CD4-positive, alpha-beta T cell treated with Interleukin-6 for 4 hours (primary cell): ENCODE measurements around the gene MAGIX.
"Not testable (repeated sequence)": the region's sequence is repeated elsewhere in the genome, so short reads cannot be mapped to it uniquely, and the experiment has no call there.

Experiments used
- DNase-seq: peaks from one replicate; pipeline ENCODE4 v3.0.0-alpha.2; 2020; ENCODE audit warnings: mixed read lengths

The MAGIX gene

DNA sequence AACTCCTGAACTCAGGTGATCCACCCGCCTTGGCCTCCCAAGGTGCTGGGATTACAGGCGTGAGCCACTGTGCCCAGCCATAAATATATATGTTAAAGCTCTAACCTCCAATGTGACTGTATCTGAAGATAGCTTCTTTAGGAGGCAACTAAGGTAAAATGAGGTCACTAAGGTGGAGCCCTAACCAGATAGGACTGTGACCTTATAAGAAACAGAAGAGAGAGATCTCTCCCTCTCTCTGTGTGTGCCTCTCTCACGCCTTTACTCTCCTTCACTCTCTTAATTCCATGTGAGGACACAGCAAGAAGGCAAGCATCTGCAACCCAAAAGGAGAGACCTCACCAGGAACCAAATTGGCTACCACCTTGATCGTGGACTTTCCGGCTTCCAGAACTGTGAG, 926 bp upstream of the MAGIX start:
- DNase-seq, result no peak

DNA sequence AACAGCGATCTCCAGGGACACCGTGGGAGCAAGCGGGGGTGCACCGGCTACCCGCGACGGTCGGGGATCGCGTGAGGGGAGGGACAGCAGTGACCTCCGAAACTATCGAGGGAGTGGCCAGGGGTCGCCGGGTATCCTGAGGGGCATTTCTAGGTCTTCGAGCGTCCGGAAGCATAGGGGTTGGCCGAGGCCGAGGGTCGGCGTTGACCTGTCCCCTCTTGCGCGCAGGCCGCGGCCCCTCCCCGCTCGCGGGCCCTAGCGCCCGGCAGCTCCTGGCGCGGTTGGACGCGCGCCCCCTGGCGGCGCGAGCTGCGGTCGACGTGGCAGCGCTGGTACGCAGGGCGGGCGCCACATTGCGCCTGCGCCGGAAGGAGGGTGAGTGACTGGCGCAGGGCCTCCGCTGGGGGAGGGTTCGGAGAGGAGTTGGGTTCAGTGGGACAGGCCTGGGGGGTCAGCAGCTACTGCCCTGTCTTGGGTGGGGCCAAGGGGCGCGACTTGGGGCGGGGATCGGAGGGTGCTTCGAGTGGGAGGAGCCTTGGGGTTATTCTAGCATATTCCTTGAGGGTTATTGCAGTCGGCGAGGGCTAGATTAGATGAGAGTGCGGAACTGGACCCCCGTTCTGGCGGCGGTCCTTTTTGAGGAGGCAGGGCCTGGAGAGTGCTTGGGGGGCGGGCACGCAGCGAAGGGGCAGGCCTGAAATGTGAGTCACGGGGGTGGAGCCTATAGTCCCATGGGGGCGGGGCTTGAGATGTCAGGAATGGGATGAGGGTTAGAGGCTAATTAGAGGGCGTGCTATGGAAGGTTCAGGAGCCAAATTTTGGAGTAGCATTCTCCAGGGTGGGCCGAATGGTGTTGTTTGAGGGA, 1.2 kb downstream of the MAGIX start:
- peak; percentile 85 for DNase-seq

DNA sequence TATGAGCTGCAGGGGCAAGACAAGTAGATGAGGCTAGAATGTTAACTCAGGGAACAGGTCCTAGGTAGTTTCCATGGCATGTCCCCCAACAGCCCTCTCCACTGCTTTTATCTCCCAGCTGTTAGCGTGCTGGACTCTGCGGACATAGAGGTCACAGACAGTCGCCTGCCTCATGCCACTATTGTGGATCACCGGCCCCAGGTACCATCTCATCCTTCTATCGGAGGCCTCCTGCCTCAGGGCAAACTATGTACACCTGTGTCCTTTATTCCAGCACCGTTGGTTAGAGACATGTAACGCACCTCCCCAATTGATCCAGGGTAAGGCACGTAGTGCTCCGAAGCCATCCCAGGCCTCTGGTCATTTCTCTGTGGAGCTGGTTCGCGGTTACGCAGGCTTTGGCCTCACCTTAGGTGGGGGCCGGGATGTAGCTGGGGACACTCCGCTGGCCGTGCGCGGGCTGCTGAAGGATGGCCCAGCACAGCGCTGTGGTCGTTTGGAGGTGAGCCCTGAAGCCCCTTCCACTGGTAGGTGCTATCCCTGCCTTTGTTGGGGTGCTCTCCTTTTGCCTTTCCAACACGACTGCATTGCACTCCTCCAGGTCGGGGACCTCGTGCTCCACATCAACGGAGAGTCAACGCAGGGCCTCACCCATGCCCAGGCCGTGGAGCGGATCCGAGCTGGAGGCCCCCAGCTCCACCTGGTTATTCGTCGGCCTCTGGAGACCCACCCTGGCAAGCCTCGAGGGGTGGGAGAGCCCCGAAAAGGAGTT, 2.2 kb downstream of the MAGIX start:
- DNase-seq, result no peak

DNA sequence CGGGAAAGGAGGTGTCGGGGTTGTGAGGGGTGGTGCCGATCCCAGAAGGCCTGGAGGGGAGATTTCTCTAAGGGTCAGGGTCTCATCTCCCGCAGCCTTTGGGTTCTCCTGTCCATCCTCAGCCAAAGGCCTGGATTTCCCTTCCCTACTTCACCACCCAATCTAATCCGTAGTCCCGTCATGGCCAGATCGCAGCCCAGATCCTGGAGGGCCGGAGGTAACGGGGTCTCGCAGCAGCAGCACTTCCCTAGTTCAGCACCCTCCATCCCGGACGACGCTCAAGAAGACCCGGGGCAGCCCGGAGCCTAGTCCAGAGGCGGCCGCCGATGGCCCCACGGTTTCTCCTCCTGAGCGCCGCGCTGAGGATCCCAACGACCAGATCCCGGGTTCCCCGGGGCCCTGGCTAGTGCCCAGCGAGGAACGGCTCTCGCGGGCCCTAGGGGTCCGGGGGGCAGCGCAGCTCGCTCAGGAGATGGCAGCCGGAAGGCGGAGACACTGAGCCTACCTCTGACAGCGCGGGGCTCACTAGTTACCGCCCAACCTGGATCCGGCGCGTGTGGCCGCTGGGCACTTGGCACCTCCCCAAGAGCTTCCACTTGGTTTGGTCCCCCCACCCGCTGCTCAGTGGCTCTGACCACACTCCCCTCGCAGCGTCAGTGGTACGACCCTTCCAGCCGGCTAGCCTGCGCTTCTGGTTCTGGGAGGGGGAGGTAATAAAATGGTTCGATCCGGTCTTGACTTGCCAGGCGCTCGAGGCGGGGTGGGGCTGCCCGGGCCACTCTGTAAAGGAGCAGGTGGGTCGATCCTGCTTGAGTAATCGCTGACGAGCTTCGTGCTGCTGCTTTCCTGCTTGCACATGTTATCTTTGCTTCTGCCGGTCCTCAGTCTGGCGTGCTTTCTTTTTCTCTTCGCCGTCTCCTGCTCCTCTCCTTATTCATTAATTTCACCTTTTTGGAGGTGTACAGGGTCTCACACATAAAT, 3.6 kb downstream of the MAGIX start:
- DNase-seq, result peak; percentile 72

DNA sequence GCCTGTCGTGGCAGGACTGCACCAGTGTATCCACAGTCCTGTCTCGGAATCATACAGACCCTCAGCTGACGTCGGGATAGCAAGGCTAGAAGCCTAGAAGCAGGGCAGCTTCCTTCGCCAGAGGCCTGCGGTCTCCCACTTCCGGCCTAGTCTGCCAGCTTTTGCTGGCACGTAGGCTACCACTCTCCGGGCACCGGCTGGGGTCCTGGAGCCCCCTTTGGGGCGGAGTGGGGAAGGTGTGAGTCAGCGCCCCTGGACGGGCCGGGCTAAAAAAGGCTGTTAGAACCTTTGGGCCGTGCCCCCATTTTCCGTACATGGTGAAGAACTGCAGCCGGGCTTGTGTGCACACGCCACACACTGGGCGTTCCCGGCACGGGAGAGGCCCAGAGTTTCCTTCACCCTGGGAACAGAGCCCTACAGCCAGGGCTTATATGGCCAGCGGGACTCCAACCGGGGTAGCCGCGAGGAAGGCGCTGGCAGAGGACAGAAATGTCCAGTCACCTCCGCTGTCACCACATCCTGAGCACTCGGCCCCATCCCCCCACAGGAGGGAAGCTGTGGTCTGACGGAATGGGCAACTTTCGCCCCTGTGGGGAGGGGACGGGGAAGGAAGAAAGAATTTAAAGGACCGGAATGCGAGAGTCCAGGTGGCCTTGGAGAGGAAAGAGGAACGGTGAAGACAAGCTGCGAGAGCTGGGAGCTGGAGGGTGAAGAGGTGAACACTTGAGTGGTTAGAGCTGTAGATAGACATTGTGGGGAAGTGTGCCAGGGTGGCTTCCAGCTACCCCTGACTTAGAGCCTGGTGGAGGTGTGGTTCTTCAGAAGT, 4.6 kb downstream of the MAGIX start:
- peak; percentile 73 for DNase-seq

DNA sequence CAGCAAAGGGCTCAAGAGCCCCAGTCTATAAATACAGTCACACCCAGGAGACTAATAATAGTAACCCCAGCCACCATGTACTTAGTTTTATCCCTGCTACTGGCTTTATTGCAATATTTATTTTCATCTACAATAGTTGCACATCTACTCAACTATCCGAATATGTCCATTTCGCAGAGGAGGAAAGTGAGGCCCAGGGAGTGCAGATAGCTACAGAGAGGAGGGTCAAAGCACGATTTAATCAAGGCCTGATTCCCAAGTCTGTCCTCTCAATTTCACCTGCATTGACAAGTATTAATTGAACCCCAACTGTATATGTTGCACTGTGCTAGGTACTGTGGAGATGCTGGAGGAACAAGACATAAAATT, 5.2 kb downstream of the MAGIX start:
- no peak for DNase-seq

DNA sequence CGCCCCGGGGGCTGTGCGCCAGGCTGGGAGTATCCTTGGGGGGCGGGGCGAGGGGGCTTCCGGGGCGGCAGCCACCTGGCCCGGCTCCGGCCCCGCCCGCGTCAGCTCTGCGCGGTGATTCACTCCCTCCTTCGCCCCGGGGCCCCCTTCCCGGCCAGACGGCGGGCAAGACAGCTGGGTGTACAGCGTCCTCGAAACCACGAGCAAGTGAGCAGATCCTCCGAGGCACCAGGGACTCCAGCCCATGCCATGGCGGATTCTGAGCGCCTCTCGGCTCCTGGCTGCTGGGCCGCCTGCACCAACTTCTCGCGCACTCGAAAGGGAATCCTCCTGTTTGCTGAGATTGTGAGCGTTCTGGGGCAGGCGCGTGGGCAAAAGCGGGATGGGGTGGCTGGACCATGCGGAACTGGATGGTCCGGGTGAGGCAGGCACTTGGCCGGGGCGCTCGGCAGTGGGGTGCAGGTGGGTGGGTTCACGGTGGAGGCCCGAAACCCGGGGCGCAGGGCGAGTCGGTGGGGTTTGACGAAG, 9.3 kb downstream of the MAGIX start, which contains the start of gene PLP2:
PLP2 (plus strand) TSS at position 147 of the 528 bp plus-strand sequence; CDS start at position 250, 103 bp downstream.
- DNase-seq, result peak; percentile 84

DNA sequence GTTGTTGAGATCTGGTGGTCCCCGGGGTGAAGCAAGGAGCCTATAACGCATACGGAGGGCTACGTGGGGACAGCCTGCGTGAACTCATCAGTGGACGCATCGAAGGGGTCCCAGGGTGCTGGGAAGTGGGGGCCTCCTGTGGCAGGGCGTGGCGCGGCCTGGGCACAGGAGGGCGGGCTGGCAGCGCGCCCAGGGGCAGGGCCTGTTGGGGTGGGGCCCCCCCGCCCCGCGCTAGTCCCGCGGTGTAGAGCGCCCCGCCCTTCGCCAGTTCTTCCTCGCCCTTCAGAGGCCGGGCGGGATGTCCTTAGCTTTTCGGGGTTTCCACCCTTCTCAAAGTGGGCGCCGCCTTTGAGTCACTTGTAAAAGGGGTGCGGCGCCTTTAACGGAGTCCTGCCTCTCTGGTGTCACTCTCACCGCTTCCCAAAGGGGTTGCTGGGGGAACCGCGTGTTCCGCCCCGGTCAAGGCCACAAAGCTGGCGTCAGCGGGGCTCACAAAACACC, 9.8 kb downstream of the MAGIX start:
- DNase-seq, result peak; percentile 77

DNA sequence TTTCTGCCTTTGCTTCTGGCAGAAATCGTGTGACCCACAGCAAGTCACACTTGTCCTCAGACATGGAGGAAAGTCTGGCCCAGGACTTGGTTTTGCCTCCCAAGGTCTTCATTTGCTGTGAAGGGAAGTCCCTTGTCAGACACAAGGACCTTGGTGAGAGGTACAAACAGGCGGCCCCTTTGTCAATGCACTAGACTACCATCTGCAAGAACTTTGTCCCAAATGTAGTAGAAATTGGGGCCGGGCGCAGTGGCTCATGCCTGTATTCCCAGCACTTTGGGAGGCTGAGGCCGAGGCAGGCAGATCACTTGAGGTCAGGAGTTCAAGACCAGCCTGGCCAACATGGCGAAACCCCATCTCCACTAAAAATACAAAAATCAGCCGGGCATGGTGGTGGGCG, 11.0 kb downstream of the MAGIX start:
- not testable (repeated sequence) for DNase-seq

DNA sequence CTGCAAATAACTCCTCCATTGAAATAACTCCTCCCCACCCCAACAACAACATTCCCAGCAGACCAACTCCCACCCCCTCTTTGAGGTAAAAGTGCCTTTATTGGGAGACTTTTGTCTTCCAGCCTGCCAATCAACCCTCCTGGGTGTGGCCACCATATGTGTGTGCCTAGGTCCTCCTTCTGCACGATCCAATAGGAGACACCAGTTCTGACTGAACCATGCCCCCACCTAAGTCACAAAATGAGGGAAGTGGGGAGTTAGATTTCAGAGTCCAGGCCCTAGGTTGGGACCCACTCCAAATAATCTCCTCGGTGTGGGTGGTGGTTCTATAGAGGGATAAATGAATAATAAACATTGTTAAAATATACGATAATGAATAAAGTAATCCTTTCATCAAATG, 12.2 kb downstream of the MAGIX start:
- no peak for DNase-seq

DNA sequence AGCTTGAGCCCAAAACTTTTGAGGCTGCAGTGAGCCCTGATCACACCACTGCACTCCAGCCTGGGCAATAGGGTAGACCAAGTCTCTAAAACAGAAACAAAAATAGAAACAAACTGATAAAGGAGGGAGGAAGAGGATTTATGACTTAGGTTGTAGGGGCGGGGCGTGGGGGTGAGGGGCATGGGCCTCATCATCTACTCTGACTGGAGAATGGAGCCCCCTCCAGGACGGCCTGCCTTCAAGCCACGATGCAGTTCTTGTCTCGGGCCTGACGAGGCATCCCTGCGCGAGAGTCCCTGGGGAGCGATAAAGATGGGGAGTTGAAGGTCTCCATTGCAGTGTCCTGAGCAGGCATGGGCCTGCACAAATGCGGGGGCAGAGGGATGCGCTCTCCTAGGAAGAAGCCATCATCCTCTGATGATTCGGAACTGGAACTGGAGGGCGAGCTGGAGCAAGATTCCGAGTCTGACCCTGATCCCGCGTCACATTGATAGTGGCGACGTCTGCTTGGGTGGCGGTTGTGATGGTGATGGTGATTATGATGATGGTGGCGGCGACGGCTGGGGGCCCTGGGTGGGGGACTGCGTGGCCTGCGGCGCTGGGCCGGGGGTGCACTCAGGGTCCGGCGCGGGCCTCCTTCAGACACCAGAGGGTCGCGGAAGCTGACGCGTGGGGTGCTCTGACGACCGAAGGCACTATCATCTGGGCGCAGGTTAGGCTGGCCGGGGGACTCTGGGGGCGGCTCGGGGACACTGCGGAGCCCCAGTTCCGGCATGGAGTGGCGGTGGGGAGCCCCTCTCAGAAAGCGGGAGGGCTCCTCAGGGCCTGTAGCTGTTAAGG, 13.1 kb downstream of the MAGIX start:
- no peak for DNase-seq

DNA sequence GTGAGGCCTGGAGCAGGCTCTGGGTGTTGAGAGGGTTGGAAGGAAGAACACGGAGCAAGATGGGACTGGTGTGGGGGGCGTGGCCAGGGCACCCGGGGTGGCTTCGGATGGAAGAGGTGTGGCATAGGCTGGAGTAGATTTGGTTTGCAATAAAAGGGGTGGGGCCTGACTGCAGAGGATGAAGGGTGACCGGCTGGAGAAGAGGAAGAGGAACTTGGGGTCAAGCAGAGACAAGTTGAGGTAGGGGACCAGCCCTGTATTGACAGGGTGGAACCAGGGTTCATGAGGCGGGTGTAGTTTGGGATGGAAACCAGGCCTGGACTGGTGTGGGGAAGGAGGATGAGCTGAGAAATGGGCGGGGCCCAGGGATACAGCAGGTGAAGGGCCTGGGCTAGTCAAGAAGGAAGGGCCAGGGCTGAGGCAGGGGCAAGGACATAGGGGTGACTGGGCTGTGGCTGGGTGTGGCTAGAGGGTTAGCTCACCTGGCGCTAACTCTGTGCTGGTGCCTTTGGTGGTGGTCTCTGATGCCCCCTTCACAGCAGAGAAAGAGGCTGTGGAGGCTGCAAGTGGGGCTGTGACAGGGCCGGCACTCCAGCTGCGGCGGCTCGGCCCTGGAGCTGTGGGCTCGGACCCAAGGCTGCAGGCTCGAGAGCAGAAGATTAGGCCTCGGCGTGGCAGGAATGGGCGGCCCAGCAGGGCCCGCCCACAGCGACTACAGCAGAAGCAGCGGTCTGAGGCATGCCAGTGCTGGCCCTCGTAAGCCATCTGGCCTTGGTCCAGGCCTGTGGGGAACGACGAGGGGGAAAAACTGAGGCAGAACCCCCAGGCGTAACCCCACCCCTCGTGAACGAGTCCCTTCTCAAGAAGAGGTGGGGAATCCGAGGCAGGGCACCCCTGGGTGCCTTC, 14.1 kb downstream of the MAGIX start:
- no peak for DNase-seq

DNA sequence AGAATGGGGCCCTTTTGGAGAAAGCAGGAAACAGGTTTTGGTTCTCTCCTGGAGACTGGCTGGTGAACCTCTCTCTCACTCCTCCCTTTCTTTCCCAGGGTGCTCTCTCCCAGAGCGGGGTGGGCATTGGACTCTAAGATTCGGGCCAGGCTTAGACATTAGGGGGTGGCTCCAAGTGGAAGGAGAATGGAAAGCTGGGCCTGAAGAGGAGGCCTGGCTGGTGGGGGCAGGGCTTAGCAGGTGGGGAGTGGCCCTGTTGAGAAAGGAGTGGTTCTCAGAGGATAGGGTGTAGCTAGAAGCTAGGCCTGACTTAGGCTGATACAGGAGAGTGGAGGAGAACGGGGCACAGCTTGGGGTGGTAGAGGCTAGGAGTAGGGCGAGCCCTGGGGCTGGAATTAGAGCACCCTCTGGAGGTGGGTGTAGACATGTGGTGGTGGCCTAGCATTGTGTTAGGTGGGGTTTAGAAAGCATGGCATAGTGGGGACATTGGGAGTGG, 14.8 kb downstream of the MAGIX start:
- DNase-seq, result peak; percentile 49

DNA sequence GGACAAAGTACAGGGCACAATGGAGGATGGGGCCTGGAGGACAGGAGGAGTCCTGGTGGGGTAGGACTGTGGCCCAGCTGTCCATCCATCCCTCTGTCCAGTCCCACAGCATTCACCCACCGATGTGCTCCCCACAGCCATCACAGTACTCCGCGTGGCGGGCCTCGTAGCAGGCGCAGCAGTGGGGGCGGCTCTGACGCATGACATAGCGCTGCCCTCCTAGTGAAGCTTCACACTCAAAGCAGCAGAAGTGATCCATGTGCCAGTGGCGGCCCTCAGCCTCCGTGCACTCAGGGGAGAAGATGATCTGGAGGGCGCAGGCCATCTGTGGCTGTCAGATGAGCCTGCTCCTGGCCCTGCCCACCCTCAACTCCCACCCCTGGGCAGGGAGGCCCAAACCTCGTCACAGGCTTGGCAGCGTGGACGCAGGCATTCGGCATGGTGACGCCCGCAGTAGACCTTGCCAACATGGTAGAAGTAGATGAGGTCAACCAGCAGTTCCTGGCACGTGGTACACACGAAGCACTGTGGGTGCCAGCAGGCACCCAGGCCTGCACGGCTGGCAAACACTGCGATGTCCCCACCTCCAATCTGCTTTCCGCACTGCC, 15.4 kb downstream of the MAGIX start:
- no peak for DNase-seq

DNA sequence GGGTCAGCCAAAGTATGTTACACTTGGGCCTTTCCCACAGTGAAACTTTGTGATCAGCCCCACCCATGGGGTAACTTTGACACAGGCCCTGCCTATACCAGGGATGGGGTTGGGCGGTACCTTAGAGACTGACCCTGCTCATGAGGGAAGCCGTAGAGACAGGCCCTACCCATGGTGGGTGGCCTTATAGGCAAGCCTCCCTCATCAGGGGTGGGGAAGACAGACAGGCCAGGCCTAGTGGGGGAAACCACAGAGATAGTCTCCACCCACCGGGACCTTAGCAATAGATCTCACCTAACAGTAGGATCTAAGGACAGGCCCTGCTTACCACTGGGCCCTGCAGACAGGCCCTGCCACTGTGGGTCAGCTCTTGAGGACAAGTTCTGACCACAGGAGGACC, 16.0 kb downstream of the MAGIX start:
- DNase-seq, result no peak

DNA sequence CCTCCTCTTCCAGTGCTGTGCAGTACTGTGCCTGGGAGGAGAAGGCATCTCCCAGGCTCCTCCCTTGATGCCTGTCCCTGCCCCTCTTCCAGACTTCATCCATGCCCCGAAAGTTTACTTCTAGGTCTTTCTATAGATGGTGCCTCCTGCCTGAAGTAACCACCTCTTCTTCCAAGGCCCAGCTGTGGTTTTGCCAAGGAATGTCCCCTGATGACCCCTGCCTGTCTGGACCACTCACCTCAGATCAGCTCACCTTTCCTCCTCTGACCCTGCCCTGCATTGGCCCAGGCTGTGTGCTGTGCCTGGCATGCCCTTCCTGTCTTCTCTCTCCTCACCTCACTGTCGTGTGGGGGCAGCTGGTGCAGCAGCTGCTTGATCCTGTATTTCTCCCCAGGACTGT, 16.8 kb downstream of the MAGIX start:
- DNase-seq, result no peak

DNA sequence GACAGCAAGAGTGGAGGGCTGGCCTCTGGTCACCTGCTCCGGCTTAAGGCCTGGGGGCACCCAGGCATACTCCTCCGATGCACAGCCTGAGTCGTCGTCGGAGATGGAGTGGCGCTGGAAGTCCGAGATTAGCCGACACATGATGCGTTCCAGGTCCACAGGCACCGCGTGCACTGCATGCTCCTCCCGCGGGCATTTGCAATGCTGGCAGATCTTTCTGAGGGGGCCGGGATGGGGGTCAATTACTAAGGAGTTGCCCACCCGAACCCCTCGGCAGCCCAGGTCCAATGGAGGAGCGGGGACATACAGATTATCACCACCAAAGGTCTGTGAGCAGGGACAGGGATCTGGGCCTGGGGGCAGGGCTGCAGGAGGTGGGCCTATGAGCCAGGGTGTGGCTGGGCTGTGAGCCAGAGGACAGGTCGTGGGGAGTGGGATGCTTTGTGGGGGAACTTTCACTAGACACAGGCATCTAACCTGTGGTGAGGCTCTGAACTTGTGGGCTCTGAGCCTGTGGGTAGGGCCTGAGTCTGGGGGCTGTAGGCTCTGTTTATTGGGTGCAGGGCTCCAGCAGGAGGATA, 21.2 kb downstream of the MAGIX start:
- DNase-seq, result no peak
